Body of pancreas (tissue), 4 donors: Measurements from ENCODE around the gene SYT14. TPM values are rescaled to one million over a fixed set of nuclear protein-coding genes. Genes with fewer than 3 reads are reported as not detected.
"Not testable (repeated sequence)": the region's sequence is repeated elsewhere in the genome, so short reads cannot be mapped to it uniquely, and the experiment has no call there.

Experiments used
- ATAC-seq: fragments of 150-250 bp; one replicate; pipeline ENCODE4 v1.9.1; 2016
- DNase-seq, 4 donors: peaks; one replicate each; pipeline ENCODE4 v3.0.0-alpha.2; 2019
- H3K27ac ChIP-seq, 4 donors: fragments of 200-600 bp; sonication (generic); 1 replicate in 3 of 4; 2 replicates in 1 of 4; pipeline versions ENCODE4 v1.5.1 to v1.6.1; 2016 to 2019; ENCODE audit warnings: mild to moderate bottlenecking in 1 of 4, mixed read lengths in 1 of 4, moderate library complexity in 1 of 4
- H3K27me3 ChIP-seq, 2 donors: fragments of 200-600 bp; sonication (generic); one replicate each; pipeline ENCODE4 v1.6.0; 2016; ENCODE audit warnings: mild to moderate bottlenecking in 1 of 2
- H3K36me3 ChIP-seq, 2 donors: fragments of 200-600 bp; sonication (generic); replicated peaks in 1 of 2; 2 replicates each; pipeline ENCODE4 v1.5.1; 2016; ENCODE audit warnings: low read depth in 2 of 2; ENCODE audit not compliant: insufficient read depth in 1 of 2
- H3K4me1 ChIP-seq: fragments of 200-600 bp; sonication (generic); one replicate; pipeline ENCODE4 v1.6.0; 2016
- H3K4me3 ChIP-seq, 2 donors: fragments of 200-600 bp; sonication (generic); 1 replicate in 1 of 2; 2 replicates in 1 of 2; pipeline ENCODE4 v1.5.1; 2016 to 2019
- H3K9me3 ChIP-seq, 3 donors: fragments of 200-600 bp; sonication (generic); 1 replicate in 2 of 3; 2 replicates in 1 of 3; pipeline ENCODE4 v1.5.1; 2016
- CTCF ChIP-seq, 7 experiments: fragments of 450-650 bp in 4 of 7; fragments of 200-600 bp in 3 of 7; sonication (generic) in 3 of 7; IDR thresholded peaks; one replicate each; pipeline ENCODE4 v1.5.1; 2016 to 2019; ENCODE audit warnings: antibody characterized with exemption in 7 of 7
- POLR2A ChIP-seq, 3 donors: fragments of 450-650 bp; IDR thresholded peaks; one replicate each; pipeline ENCODE4 v1.6.1; 2016; ENCODE audit warnings: antibody characterized with exemption in 3 of 3, mild to moderate bottlenecking in 2 of 3
- WGBS, 2 donors: methylation state at CpG; one replicate each; pipeline ENCODE4 v1.1.5; 2017; 5-methylcytosine and 5-hydroxymethylcytosine counted together
- intact Hi-C: fragments of 100-400 bp; cut with DNase I; formaldehyde crosslinking; loops from one replicate; pipeline ENCODE4 v1.15.1; 2023
- total RNA-seq, 2 donors: library from RNA; depleted of rRNA; stranded (reverse); fragments of >200 nt; gene quantifications; one replicate each; pipeline ENCODE4 v1.1.0, GENCODE V29; 2016

SYT14 gene
- total RNA-seq, 2 donors from 2014 or later, result 0.78 TPM; not detected in 1

GRCh38 chr1:210098356-210098755 lies 160.3 kb downstream of the SYT14 start:
- H3K4me3 ChIP-seq, result no peak overlapping the region
- ATAC-seq (no peak), DNase-seq (no peak)
- no peaks in the 10 kb centered on the region for H3K4me1 ChIP-seq
- no peaks in the 10 kb centered on the region for H3K36me3 ChIP-seq
- intact Hi-C loops, result no loop called here
- WGBS, 2 donors, result 59 to 78% methylated on average over 3 of the region's 3 CpGs
- TF ChIP-seq POLR2A (IDR thresholded peaks at IDR 0.05) (no peak), CTCF (IDR thresholded peaks at IDR 0.05) (no peak)
- H3K27me3 ChIP-seq, result peaks cover 0 to 4% of the 10 kb centered on the region in 2 donors
- no peak overlapping the region for H3K27ac ChIP-seq
- no peaks in the 10 kb centered on the region for H3K9me3 ChIP-seq

- Histone ChIP-seq H3K4me3 (no peak overlapping the region), H3K27ac (no peak overlapping the region), H3K4me1 (no peaks in the 10 kb centered on the region), H3K9me3 (no peaks in the 10 kb centered on the region), H3K36me3 (no peaks in the 10 kb centered on the region), H3K27me3 (peaks cover 0 to 4% of the 10 kb centered on the region in 2 donors)
- no peak for TF ChIP-seq POLR2A (IDR thresholded peaks at IDR 0.05)
- TF ChIP-seq CTCF (IDR thresholded peaks at IDR 0.05), result no peak
- intact Hi-C loops, result no loop called here
- ATAC-seq (no peak), DNase-seq (no peak)
- 63 to 78% methylated on average over 1 of the region's 1 CpG for WGBS, 2 donors
These were observed 161.9 kb downstream of the SYT14 start for GRCh38 chr1:210099921-210100320.

GRCh38 chr1:210104103-210104502 lies 166.1 kb downstream of the SYT14 start:
- WGBS, 2 donors, result 20 to 26% methylated on average over 2 of the region's 2 CpGs
- Histone ChIP-seq H3K27me3 (no peaks in the 10 kb centered on the region), H3K36me3 (no peaks in the 10 kb centered on the region), H3K9me3 (no peaks in the 10 kb centered on the region), H3K27ac (peak overlapping the region in 1 of 4 donors; percentile 11), H3K4me1 (no peaks in the 10 kb centered on the region), H3K4me3 (no peak overlapping the region)
- ATAC-seq (peak; percentile 24), DNase-seq (peak in 1 of 4 donors; percentile 8)
- TF ChIP-seq CTCF (IDR thresholded peaks at IDR 0.05) (no peak), POLR2A (IDR thresholded peaks at IDR 0.05) (no peak)
- intact Hi-C loops, result no loop called here

- 76 to 89% methylated on average over 9 of the region's 9 CpGs for WGBS, 2 donors
- H3K27me3 ChIP-seq, H3K9me3 ChIP-seq, H3K36me3 ChIP-seq, H3K27ac ChIP-seq, DNase-seq, H3K4me3 ChIP-seq, intact Hi-C loops, H3K4me1 ChIP-seq, ATAC-seq: not testable (repeated sequence)
These were observed 174.9 kb downstream of the SYT14 start for GRCh38 chr1:210112906-210113305.

GRCh38 chr1:210117198-210117597 lies 179.2 kb downstream of the SYT14 start:
- no peak for ATAC-seq
- H3K4me3 ChIP-seq, result no peak overlapping the region
- no peaks in the 10 kb centered on the region for H3K4me1 ChIP-seq
- no peaks in the 10 kb centered on the region for H3K27me3 ChIP-seq
- intact Hi-C loops, result no loop called here
- TF ChIP-seq POLR2A (IDR thresholded peaks at IDR 0.05), result no peak
- DNase-seq, result no peak
- H3K9me3 ChIP-seq, result no peaks in the 10 kb centered on the region
- no peak overlapping the region for H3K27ac ChIP-seq
- no peaks in the 10 kb centered on the region for H3K36me3 ChIP-seq

- TF ChIP-seq POLR2A (IDR thresholded peaks at IDR 0.05), result no peak
- no peak for TF ChIP-seq CTCF (IDR thresholded peaks at IDR 0.05)
- no peaks in the 10 kb centered on the region for H3K27me3 ChIP-seq
- DNase-seq (no peak), ATAC-seq (no peak)
- no peak overlapping the region for H3K27ac ChIP-seq
- no peaks in the 10 kb centered on the region for H3K9me3 ChIP-seq
- intact Hi-C loops, result no loop called here
- no peaks in the 10 kb centered on the region for H3K4me1 ChIP-seq
- no peak overlapping the region for H3K4me3 ChIP-seq
- no peaks in the 10 kb centered on the region for H3K36me3 ChIP-seq
These were observed 179.7 kb downstream of the SYT14 start for GRCh38 chr1:210117681-210118170.
